K562 (cell line): ENCODE measurements around the gene RABGAP1. TPM values are rescaled to one million over a fixed set of nuclear protein-coding genes. Genes with fewer than 3 reads are reported as not detected.
A peak's percentile ranks its signal among the peaks of the same experiment; 100 is the strongest.

Experiments used
- ATAC-seq: fragments of 200-7000 bp; cut with Tn5 transposase; 3 replicates; pipeline ENCODE4 v1.9.1; 2020; ENCODE audit warnings: moderate library complexity
- BruUV-seq: library from RNA; stranded (reverse); fragments of 400-500 nt; replicated peaks from 2 replicates; lab custom pipeline; 2021; lab: Mats Ljungman, UMichigan
- CTCF ChIA-PET: fragments of 300-600 bp; formaldehyde crosslinking; extraction: SDS; loops from one replicate; lab custom pipeline; 2021; ENCODE audit warnings: low intra/inter-chr PET ratio; lab: Yijun Ruan, JAX
- POLR2A ChIA-PET: fragments of 300-600, 350-650 bp; sonication (Branson Sonifier 250); formaldehyde crosslinking; extraction: SDS; loops from one replicate; lab custom pipeline; 2021; ENCODE audit warnings: antibody characterized with exemption, inconsistent platforms; lab: Yijun Ruan, JAX
- DNase-seq, 4 experiments: peaks; one replicate each; pipeline versions ENCODE4 v3.0.0 to v3.0.0-alpha.2; 2011 to 2018; ENCODE audit warnings: low spot score in 3 of 4, mixed read lengths in 3 of 4; ENCODE audit errors: extremely low read depth in 1 of 4
- FAIRE-seq: peaks from 2 replicates; lab custom pipeline; 2011; peaks lifted over from hg19 to GRCh38; lab: Jason Lieb, UNC
- H2AFZ ChIP-seq: 2 replicates; pipeline ENCODE4 v1.6.0; 2011; ENCODE audit warnings: low read depth, low read length, control low read depth, inconsistent platforms
- H3K27ac ChIP-seq: fragments of 200-600 bp; 3 replicates; pipeline ENCODE4 v1.8.0; 2011; ENCODE audit warnings: low read depth, mild to moderate bottlenecking, control low read depth, inconsistent platforms, low read length, moderate library complexity, mixed read lengths; ENCODE audit errors: extremely low read depth
- H3K27me3 ChIP-seq, 2 experiments: fragments of 300-600 bp in 1 of 2; 2 replicates in 1 of 2; 3 replicates in 1 of 2; pipeline versions ENCODE4 v1.6.0 to v1.8.0; 2011; ENCODE audit warnings: inconsistent platforms in 2 of 2, low read length in 2 of 2, mild to moderate bottlenecking in 1 of 2, mixed read lengths in 1 of 2, moderate library complexity in 1 of 2; ENCODE audit not compliant: control insufficient read depth in 2 of 2, insufficient read depth in 2 of 2
- H3K36me3 ChIP-seq: fragments of 300-600 bp; 3 replicates; pipeline ENCODE4 v1.8.0; 2011; ENCODE audit warnings: mild to moderate bottlenecking, low read length, inconsistent platforms; ENCODE audit not compliant: control insufficient read depth, insufficient read depth
- H3K4me1 ChIP-seq, 2 experiments: fragments of 200-600 bp in 1 of 2; replicated peaks in 1 of 2; 2 replicates in 1 of 2; 3 replicates in 1 of 2; pipeline versions ENCODE4 v1.5.1 to v1.8.0; 2011; ENCODE audit warnings: inconsistent platforms in 2 of 2, low read length in 2 of 2, mild to moderate bottlenecking in 1 of 2, mixed read lengths in 1 of 2, moderate library complexity in 1 of 2; ENCODE audit not compliant: control insufficient read depth in 2 of 2, insufficient read depth in 2 of 2
- H3K4me2 ChIP-seq: 2 replicates; pipeline ENCODE4 v1.6.1; 2011; ENCODE audit warnings: low read length, control low read depth, inconsistent platforms, mixed read lengths; ENCODE audit not compliant: insufficient read depth
- H3K4me3 ChIP-seq: fragments of 200-600 bp; sonication (generic), shearing (Covaris generic); 2 replicates; pipeline ENCODE4 v1.5.1; 2016; ENCODE audit warnings: control low read depth, inconsistent platforms
- H3K79me2 ChIP-seq: fragments of 200-600 bp; 3 replicates; pipeline ENCODE4 v1.8.0; 2011; ENCODE audit warnings: low read length, inconsistent platforms; ENCODE audit not compliant: control insufficient read depth, insufficient read depth
- H3K9ac ChIP-seq, 2 experiments: 2 replicates each; pipeline versions ENCODE4 v1.6.0 to v1.6.1; 2011; ENCODE audit warnings: low read depth in 2 of 2, low read length in 2 of 2, control low read depth in 1 of 2, inconsistent platforms in 1 of 2, mild to moderate bottlenecking in 1 of 2, mixed read lengths in 1 of 2; ENCODE audit not compliant: insufficient read depth in 1 of 2
- H3K9me1 ChIP-seq: one replicate; pipeline ENCODE4 v1.6.0; 2011; ENCODE audit warnings: inconsistent platforms, mild to moderate bottlenecking, low read length, moderate library complexity; ENCODE audit not compliant: control insufficient read depth, insufficient read depth
- H3K9me3 ChIP-seq: replicated peaks from 2 replicates; pipeline ENCODE4 v1.5.1; 2011; ENCODE audit warnings: low read depth, low read length, inconsistent platforms; ENCODE audit not compliant: control insufficient read depth, insufficient read depth
- H4K20me1 ChIP-seq: replicated peaks from 2 replicates; pipeline ENCODE4 v1.6.1; 2011; ENCODE audit warnings: low read length, inconsistent platforms, mixed read lengths; ENCODE audit not compliant: control insufficient read depth, insufficient read depth
- HDAC2 ChIP-seq: fragments of 450-650 bp; IDR thresholded peaks from 2 replicates; pipeline ENCODE4 v1.6.1; 2016; ENCODE audit warnings: mild to moderate bottlenecking
- MCM7 ChIP-seq, 2 experiments: fragments of 450-650 bp; IDR thresholded peaks; 2 replicates each; pipeline ENCODE4 v1.6.1; 2016 to 2018
- SMARCA5 ChIP-seq: fragments of 450-650 bp; IDR thresholded peaks from 2 replicates; pipeline ENCODE4 v1.6.1; 2016
- WHSC1 ChIP-seq: IDR thresholded peaks from one replicate; pipeline ENCODE4 v1.6.1; 2012; ENCODE audit warnings: low read length, control low read depth, inconsistent platforms
- ZKSCAN8 ChIP-seq: fragments of 200-800 bp; sonication (Bioruptor generic); IDR thresholded peaks from 2 replicates; pipeline ENCODE4 v1.6.1; 2016; ENCODE audit warnings: missing genetic modification characterization, missing compliant biosample characterization
- ZNF431 ChIP-seq: sonication (generic); formaldehyde crosslinking; IDR thresholded peaks from 2 replicates; pipeline ENCODE4 v1.8.0; 2022; ENCODE audit warnings: mild to moderate bottlenecking, missing genetic modification reagents
- WGBS: fragments of 100-300 bp; shearing (Covaris generic); methylation state at CpG from one replicate; pipeline ENCODE4 v1.1.6; 2016; ENCODE audit warnings: low coverage, mixed read lengths; ENCODE audit not compliant: insufficient coverage; ENCODE audit errors: missing lambda C conversion rate; 5-methylcytosine and 5-hydroxymethylcytosine counted together
- in situ Hi-C: fragments of 300-500 bp; cut with MboI; formaldehyde crosslinking; loops from 4 replicates; pipeline ENCODE4 v1.15.0; 2018; ENCODE audit warnings: inconsistent platforms, mixed read lengths
- intact Hi-C: fragments of 100-400 bp; cut with micrococcal nuclease; formaldehyde crosslinking; loops from 2 replicates; pipeline ENCODE4 v1.14.2; 2022
- polyA plus RNA-seq, 8 experiments: library from polyadenylated mRNA; depleted of rRNA in 4 of 8; stranded (reverse) in 5 of 8; unstranded in 3 of 8; fragments of >200 nt; fragmentation: Nextera tagmentation in 2 of 8; fragmentation: Illumina TruSeq in 1 of 8; extraction: Ambion mirVana in 2 of 8; extraction: Trizol in 1 of 8; gene quantifications; 2 replicates each; pipeline versions ENCODE4 v1.2.1 to v1.2.3, GENCODE V29; 2011 to 2014; ENCODE audit warnings: inconsistent platforms in 1 of 8, missing spikeins in 1 of 8
- total RNA-seq, 7 experiments: library from RNA; depleted of rRNA in 6 of 7; stranded (reverse); fragments of >200 nt in 6 of 7; fragmentation: Illumina TruSeq in 2 of 7; extraction: Trizol in 2 of 7; gene quantifications; 2 replicates each; pipeline versions ENCODE4 v1.2.1 to v1.2.3, GENCODE V29; 2011 to 2021; ENCODE audit warnings: low replicate concordance in 1 of 7
- TF ChIP-seq, protein P1 (sequence below), 2 experiments: fragments of 250-450 bp in 1 of 2; fragments of 450-650 bp in 1 of 2; sonication (Bioruptor Pico) in 1 of 2; IDR thresholded peaks; 2 replicates each; pipeline versions ENCODE4 v1.6.1 to v1.8.0; 2016 to 2021; ENCODE audit warnings: mild to moderate bottlenecking in 2 of 2, moderate library complexity in 2 of 2, missing compliant biosample characterization in 1 of 2, missing genetic modification characterization in 1 of 2
- TF ChIP-seq, protein P2 (sequence below): fragments of 450-650 bp; formaldehyde crosslinking; IDR thresholded peaks from 2 replicates; pipeline ENCODE4 v1.4.0; 2022; ENCODE audit warnings: missing genetic modification characterization
- TF ChIP-seq, protein P3 (sequence below): fragments of 200-800 bp; sonication (Bioruptor generic); IDR thresholded peaks from 2 replicates; pipeline ENCODE4 v1.6.1; 2016; ENCODE audit warnings: missing genetic modification characterization, missing compliant biosample characterization

The RABGAP1 gene
- total and polyA plus RNA-seq, 9 of the 15 experiments (the other 6 are each of a cell fraction or from before 2014, with no cell fraction given) = 1.5 to 22.7 (median 13.1) TPM

DNA sequence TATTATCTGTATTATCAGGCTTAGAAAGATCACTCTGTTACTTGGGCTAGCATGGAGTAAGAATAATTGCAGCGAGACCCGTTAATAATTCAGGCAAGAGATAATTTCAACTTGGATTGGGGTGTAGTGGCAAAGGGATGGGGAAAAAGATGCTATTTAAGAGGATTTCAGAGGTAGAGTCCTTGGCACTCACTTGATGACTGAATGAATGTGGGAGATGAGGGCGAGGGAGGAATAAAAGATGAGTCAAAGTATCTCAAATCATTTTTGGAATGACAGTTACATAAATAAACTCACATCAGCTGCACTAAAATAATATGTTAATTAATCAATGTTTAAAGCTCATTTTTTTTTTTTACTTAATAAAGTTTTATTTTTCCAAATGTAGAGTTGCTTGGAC, 88.2 kb downstream of the RABGAP1 start:
- TF ChIP-seq WHSC1 = no peak
- H3K9ac ChIP-seq = no peak overlapping the region
- no peak overlapping the region for H3K27ac ChIP-seq
- BruUV-seq = no TSS peak
- no peak overlapping the region for H2AFZ ChIP-seq
- H3K4me3 ChIP-seq = no peak overlapping the region
- no peaks in the 10 kb centered on the region for H3K4me1 ChIP-seq
- FAIRE-seq (no peak), ATAC-seq (no peak), DNase-seq (no peak)
- 90% methylated on average over 3 of the region's 3 CpGs for WGBS
- H3K36me3 ChIP-seq = peaks cover 5% of the 10 kb centered on the region; the same call in 1 of the 3 replicates
- in situ Hi-C loops (no loop called here), intact Hi-C loops (no loop called here)
- ChIA-PET POLR2A (interaction anchor here (0.6 to 1.7 kb wide), 2 partner anchors 18 to 1938 kb away, joined by 3 to 5 read pairs; no protein-coding TSS in a partner anchor), CTCF (no interaction called here)
- no peak overlapping the region for H3K4me2 ChIP-seq
- H4K20me1 ChIP-seq = no peaks in the 10 kb centered on the region
- H3K79me2 ChIP-seq = no peaks in the 10 kb centered on the region
- H3K9me3 ChIP-seq = no peaks in the 10 kb centered on the region
- H3K27me3 ChIP-seq = no peaks in the 10 kb centered on the region
- H3K9me1 ChIP-seq = no peaks in the 10 kb centered on the region

DNA sequence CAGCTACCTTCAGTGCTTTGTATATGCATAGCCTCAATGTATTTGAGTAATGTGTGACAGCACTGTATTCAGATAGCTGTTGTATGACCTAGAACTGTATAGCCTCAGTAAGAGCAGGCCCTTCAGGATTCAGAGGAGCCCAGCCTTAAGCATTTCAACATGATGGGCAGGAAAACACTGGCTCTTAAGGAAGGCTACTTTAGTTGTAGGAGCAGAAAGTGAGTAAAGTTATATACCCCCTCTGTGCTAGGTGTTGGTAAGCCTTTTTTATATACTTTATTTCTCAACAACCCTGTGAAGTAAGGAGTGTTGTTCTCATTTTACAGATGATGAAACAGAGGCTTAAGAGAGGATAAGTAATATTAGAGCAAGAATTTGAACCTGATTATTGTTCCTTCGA, 91.1 kb downstream of the RABGAP1 start:
- ChIA-PET CTCF (no interaction called here), POLR2A (interaction anchor here (0.6 to 2.3 kb wide), 2 partner anchors 12 to 17 kb away, joined by 4 to 7 read pairs; no protein-coding TSS in a partner anchor)
- Histone ChIP-seq H3K9ac (no peak overlapping the region), H4K20me1 (no peaks in the 10 kb centered on the region), H3K36me3 (peaks cover 5% of the 10 kb centered on the region; the same call in 1 of the 3 replicates), H2AFZ (no peak overlapping the region), H3K4me1 (no peaks in the 10 kb centered on the region), H3K27ac (no peak overlapping the region), H3K9me1 (no peaks in the 10 kb centered on the region), H3K4me2 (no peak overlapping the region), H3K9me3 (no peaks in the 10 kb centered on the region), H3K4me3 (no peak overlapping the region), H3K79me2 (no peaks in the 10 kb centered on the region), H3K27me3 (no peaks in the 10 kb centered on the region)
- FAIRE-seq = no peak
- DNase-seq = no peak
- in situ Hi-C loops (no loop called here), intact Hi-C loops (no loop called here)
- 27% methylated on average over 1 of the region's 1 CpG for WGBS
- no TSS peak for BruUV-seq
- ATAC-seq = peak; percentile 57; the same call in 2 of the 3 replicates
- no peak for TF ChIP-seq ZKSCAN8 (CRISPR knock-in tag)
- TF ChIP-seq HDAC2 = no peak
- TF ChIP-seq ZNF431 (CRISPR knock-in tag) = no peak
- no peak for TF ChIP-seq SMARCA5
- no peak for TF ChIP-seq MCM7 (IDR thresholded peaks at IDR 0.05)
- TF ChIP-seq, protein P1, sequence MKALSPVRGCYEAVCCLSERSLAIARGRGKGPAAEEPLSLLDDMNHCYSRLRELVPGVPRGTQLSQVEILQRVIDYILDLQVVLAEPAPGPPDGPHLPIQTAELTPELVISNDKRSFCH (CRISPR knock-in tag; IDR thresholded peaks at IDR 0.05) = no peak
- TF ChIP-seq, protein P1 (tag; IDR thresholded peaks at IDR 0.05) = no peak
- TF ChIP-seq, protein P2, sequence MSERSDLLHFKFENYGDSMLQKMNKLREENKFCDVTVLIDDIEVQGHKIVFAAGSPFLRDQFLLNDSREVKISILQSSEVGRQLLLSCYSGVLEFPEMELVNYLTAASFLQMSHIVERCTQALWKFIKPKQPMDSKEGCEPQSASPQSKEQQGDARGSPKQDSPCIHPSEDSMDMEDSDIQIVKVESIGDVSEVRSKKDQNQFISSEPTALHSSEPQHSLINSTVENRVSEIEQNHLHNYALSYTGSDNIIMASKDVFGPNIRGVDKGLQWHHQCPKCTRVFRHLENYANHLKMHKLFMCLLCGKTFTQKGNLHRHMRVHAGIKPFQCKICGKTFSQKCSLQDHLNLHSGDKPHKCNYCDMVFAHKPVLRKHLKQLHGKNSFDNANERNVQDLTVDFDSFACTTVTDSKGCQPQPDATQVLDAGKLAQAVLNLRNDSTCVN (CRISPR knock-in tag) = no peak
- TF ChIP-seq, protein P3, sequence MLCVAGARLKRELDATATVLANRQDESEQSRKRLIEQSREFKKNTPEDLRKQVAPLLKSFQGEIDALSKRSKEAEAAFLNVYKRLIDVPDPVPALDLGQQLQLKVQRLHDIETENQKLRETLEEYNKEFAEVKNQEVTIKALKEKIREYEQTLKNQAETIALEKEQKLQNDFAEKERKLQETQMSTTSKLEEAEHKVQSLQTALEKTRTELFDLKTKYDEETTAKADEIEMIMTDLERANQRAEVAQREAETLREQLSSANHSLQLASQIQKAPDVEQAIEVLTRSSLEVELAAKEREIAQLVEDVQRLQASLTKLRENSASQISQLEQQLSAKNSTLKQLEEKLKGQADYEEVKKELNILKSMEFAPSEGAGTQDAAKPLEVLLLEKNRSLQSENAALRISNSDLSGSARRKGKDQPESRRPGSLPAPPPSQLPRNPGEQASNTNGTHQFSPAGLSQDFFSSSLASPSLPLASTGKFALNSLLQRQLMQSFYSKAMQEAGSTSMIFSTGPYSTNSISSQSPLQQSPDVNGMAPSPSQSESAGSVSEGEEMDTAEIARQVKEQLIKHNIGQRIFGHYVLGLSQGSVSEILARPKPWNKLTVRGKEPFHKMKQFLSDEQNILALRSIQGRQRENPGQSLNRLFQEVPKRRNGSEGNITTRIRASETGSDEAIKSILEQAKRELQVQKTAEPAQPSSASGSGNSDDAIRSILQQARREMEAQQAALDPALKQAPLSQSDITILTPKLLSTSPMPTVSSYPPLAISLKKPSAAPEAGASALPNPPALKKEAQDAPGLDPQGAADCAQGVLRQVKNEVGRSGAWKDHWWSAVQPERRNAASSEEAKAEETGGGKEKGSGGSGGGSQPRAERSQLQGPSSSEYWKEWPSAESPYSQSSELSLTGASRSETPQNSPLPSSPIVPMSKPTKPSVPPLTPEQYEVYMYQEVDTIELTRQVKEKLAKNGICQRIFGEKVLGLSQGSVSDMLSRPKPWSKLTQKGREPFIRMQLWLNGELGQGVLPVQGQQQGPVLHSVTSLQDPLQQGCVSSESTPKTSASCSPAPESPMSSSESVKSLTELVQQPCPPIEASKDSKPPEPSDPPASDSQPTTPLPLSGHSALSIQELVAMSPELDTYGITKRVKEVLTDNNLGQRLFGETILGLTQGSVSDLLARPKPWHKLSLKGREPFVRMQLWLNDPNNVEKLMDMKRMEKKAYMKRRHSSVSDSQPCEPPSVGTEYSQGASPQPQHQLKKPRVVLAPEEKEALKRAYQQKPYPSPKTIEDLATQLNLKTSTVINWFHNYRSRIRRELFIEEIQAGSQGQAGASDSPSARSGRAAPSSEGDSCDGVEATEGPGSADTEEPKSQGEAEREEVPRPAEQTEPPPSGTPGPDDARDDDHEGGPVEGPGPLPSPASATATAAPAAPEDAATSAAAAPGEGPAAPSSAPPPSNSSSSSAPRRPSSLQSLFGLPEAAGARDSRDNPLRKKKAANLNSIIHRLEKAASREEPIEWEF (CRISPR knock-in tag) = no peak
